ENCODE measurements around the gene TMEM37.

GRCh38 chr2:119383410-119384140 lies 48.1 kb upstream of the TMEM37 start:
- TF ChIP-seq CTCF (IDR thresholded peaks at IDR 0.05) (no peak), SMC3 (IDR thresholded peaks at IDR 0.05; ENCODE audit: low read depth, low read length) (no peak), ELF1 (IDR thresholded peaks at IDR 0.05) (no peak), TAF1 (IDR thresholded peaks at IDR 0.05; ENCODE audit: borderline replicate concordance, low read depth, low read length) (no peak), FOXJ3 (CRISPR knock-in tag; IDR thresholded peaks at IDR 0.05) (no peak), REST (IDR thresholded peaks at IDR 0.05; ENCODE audit: low read depth, low read length) (no peak)

Data from SK-N-SH (cell line).